ENCODE results near the gene TIMP2. TPM values are rescaled to one million over a fixed set of nuclear protein-coding genes. Genes with fewer than 3 reads are reported as not detected.

TIMP2 gene
- total RNA-seq, 1 experiment from 2014 or later, result 29.0 TPM

- no peak overlapping the region; a peak in 1 of 7 replicates for H3K27ac Mint-ChIP-seq
- Histone ChIP-seq H2AK5ac (ENCODE audit: insufficient read length, low read length) (no peak overlapping the region), H3K18ac (ENCODE audit: insufficient read length, low read depth, low read length) (no peak overlapping the region), H3K4ac (ENCODE audit: low read depth, low read length) (no peak overlapping the region), H2BK12ac (ENCODE audit: insufficient read length, low read depth, low read length) (no peak overlapping the region), H3K27me3 (ENCODE audit: insufficient read depth, low read length) (no peaks in the 10 kb centered on the region), H3T11ph (ENCODE audit: low read length) (no peak overlapping the region), H4K8ac (replicated peaks; ENCODE audit: insufficient read length, low read depth, low read length) (no peak overlapping the region), H3K9me3 (ENCODE audit: control insufficient read depth, low read depth, low read length) (no peaks in the 10 kb centered on the region), H4K5ac (ENCODE audit: insufficient read length, low read depth, low read length) (no peak overlapping the region), H3K23ac (ENCODE audit: insufficient read length, low read depth, low read length) (no peak overlapping the region), H4K20me1 (ENCODE audit: control insufficient read depth, insufficient read depth, insufficient read length) (no peaks in the 10 kb centered on the region), H2BK5ac (ENCODE audit: insufficient read length, low read length) (no peak overlapping the region), H3K56ac (ENCODE audit: insufficient read length, low read depth, low read length) (no peak overlapping the region), H4K91ac (ENCODE audit: insufficient read length, low read depth, low read length) (no peak overlapping the region), H2BK20ac (ENCODE audit: low read depth, low read length, poor library complexity, severe bottlenecking) (no peak overlapping the region), H3K79me2 (ENCODE audit: insufficient read depth, low read length) (no peaks in the 10 kb centered on the region), H3K4me2 (ENCODE audit: insufficient read depth, insufficient read length, low read length) (no peak overlapping the region), H2BK120ac (ENCODE audit: low read depth, low read length, poor library complexity, severe bottlenecking) (no peak overlapping the region), H3K9ac (ENCODE audit: extremely low read depth, insufficient read length, low read length) (no peak overlapping the region), H2AFZ (ENCODE audit: low read length) (no peak overlapping the region), H3K79me1 (ENCODE audit: insufficient read depth, low read depth, low read length, poor library complexity, severe bottlenecking) (no peaks in the 10 kb centered on the region), H3K14ac (ENCODE audit: insufficient read depth, low read length) (no peak overlapping the region), H2BK15ac (ENCODE audit: low read depth, low read length) (no peak overlapping the region), H3K23me2 (ENCODE audit: insufficient read length, low read depth, low read length, poor library complexity, severe bottlenecking) (no peaks in the 10 kb centered on the region), H3K4me1 (ENCODE audit: insufficient read depth, low read length) (no peaks in the 10 kb centered on the region), H3K27ac (ENCODE audit: insufficient read length, low read depth, low read length) (no peak overlapping the region)
- H3K9me3 Mint-ChIP-seq, result no peaks in the 10 kb centered on the region
- no peaks in the 10 kb centered on the region for H3K4me1 Mint-ChIP-seq
- peaks cover 0 to 16% (median 0%) of the 10 kb centered on the region in 3 experiments; a peak in 3 of 7 replicates for H3K36me3 Mint-ChIP-seq (ENCODE audit: insufficient read depth in 1 of 3, low read depth in 3 of 3)
- TF ChIP-seq CTCF (conservative IDR thresholded peaks at IDR 0.05), result no peak
- no CpG with 5 or more reads among the region's 11 CpGs for WGBS (ENCODE audit: extremely low coverage, insufficient read length, low lambda C conversion rate)
- no peaks in the 10 kb centered on the region for H3K27me3 Mint-ChIP-seq (ENCODE audit: low read depth)
- no peak for DNase-seq
- no peak overlapping the region for H3K4me3 Mint-ChIP-seq
Measured at GRCh38 chr17:78853926-78854394, 71.2 kb downstream of the TIMP2 start.

Measured in H9 (cell line).